Activated B cell treated with CpG ODN at 0.5 μM for 24 hours (primary cell): ENCODE data around the gene CD36. TPM values are rescaled to one million over a fixed set of nuclear protein-coding genes. Genes with fewer than 3 reads are reported as not detected.

Source experiments
- ATAC-seq: fragments of 200-7000 bp; cut with Tn5 transposase; one replicate; pipeline ENCODE4 v1.10.0; 2021; ENCODE audit warnings: low read depth, mild to moderate bottlenecking, moderate library complexity
- CTCF ChIA-PET: fragments of 350-600 bp; sonication (Branson Sonifier 250); formaldehyde crosslinking; loops from one replicate; lab custom pipeline; 2021; ENCODE audit warnings: antibody characterized with exemption; lab: Charles Lee
- POLR2A ChIA-PET: fragments of 350-600 bp; sonication (Branson Sonifier 250); formaldehyde crosslinking; loops from one replicate; lab custom pipeline; 2021; ENCODE audit warnings: antibody characterized with exemption; lab: Charles Lee
- DNase-seq: peaks from one replicate; pipeline ENCODE4 v3.0.0; 2022
- H3K27ac Mint-ChIP-seq: one replicate; pipeline ENCODE4 v1.8.0; 2020; ENCODE audit warnings: mixed read lengths
- H3K27me3 Mint-ChIP-seq: one replicate; pipeline ENCODE4 v1.8.0; 2021; ENCODE audit warnings: mixed read lengths
- H3K36me3 Mint-ChIP-seq: one replicate; pipeline ENCODE4 v1.8.0; 2021; ENCODE audit warnings: low read depth, mixed read lengths
- H3K4me1 Mint-ChIP-seq: one replicate; pipeline ENCODE4 v1.8.0; 2021; ENCODE audit warnings: mixed read lengths
- H3K4me3 Mint-ChIP-seq: one replicate; pipeline ENCODE4 v1.8.0; 2020; ENCODE audit warnings: mild to moderate bottlenecking, mixed read lengths
- H3K9me3 Mint-ChIP-seq: one replicate; pipeline ENCODE4 v1.8.0; 2020; ENCODE audit warnings: mixed read lengths
- CTCF ChIP-seq: fragments of 200-600 bp; IDR thresholded peaks from one replicate; pipeline ENCODE4 v1.8.0; 2022; ENCODE audit warnings: antibody characterized with exemption, mild to moderate bottlenecking
- intact Hi-C: fragments of 100-400 bp; cut with micrococcal nuclease; formaldehyde crosslinking; loops from one replicate; pipeline ENCODE4 v1.15.1; 2024
- total RNA-seq: library from RNA; stranded (reverse); gene quantifications from 2 replicates; pipeline ENCODE4 v1.2.3, GENCODE V29; 2022

Gene CD36
- total RNA-seq, 1 donor from 2014 or later = 0.53 TPM

- Mint-ChIP-seq H3K27ac (no peak overlapping the region), H3K4me3 (no peak overlapping the region), H3K9me3 (no peaks in the 10 kb centered on the region), H3K4me1 (no peaks in the 10 kb centered on the region), H3K27me3 (no peaks in the 10 kb centered on the region), H3K36me3 (no peaks in the 10 kb centered on the region)
- DNase-seq (no peak), ATAC-seq (no peak)
- ChIA-PET CTCF (no interaction called here), POLR2A (no interaction called here)
- intact Hi-C loops = no loop called here
- TF ChIP-seq CTCF = no peak
Observed at GRCh38 chr7:80597875-80598274, 40.6 kb upstream of the CD36 start.

- Mint-ChIP-seq H3K27ac (no peak overlapping the region), H3K4me1 (no peaks in the 10 kb centered on the region), H3K27me3 (no peaks in the 10 kb centered on the region), H3K9me3 (no peaks in the 10 kb centered on the region), H3K4me3 (no peak overlapping the region), H3K36me3 (no peaks in the 10 kb centered on the region)
- no peak for TF ChIP-seq CTCF
- ChIA-PET CTCF (no interaction called here), POLR2A (no interaction called here)
- intact Hi-C loops = no loop called here
- no peak for DNase-seq
- ATAC-seq = no peak
Observed at GRCh38 chr7:80600046-80600445, 38.4 kb upstream of the CD36 start.

- H3K27ac Mint-ChIP-seq = no peak overlapping the region
- CTCF ChIA-PET = no interaction called here
- ATAC-seq (no peak), DNase-seq (no peak)
- no peaks in the 10 kb centered on the region for H3K9me3 Mint-ChIP-seq
- POLR2A ChIA-PET = no interaction called here
- intact Hi-C loops = no loop called here
- no peak for TF ChIP-seq CTCF
- H3K4me3 Mint-ChIP-seq = no peak overlapping the region
- no peaks in the 10 kb centered on the region for H3K4me1 Mint-ChIP-seq
- no peaks in the 10 kb centered on the region for H3K27me3 Mint-ChIP-seq
- no peaks in the 10 kb centered on the region for H3K36me3 Mint-ChIP-seq
Observed at GRCh38 chr7:80601999-80602398, 36.4 kb upstream of the CD36 start.

GRCh38 chr7:80603940-80604339, 34.5 kb upstream of the CD36 start:
- Mint-ChIP-seq H3K36me3 (no peaks in the 10 kb centered on the region), H3K4me3 (no peak overlapping the region), H3K4me1 (no peaks in the 10 kb centered on the region), H3K27me3 (no peaks in the 10 kb centered on the region), H3K9me3 (no peaks in the 10 kb centered on the region), H3K27ac (no peak overlapping the region)
- intact Hi-C loops = no loop called here
- ATAC-seq (no peak), DNase-seq (no peak)
- CTCF ChIA-PET = no interaction called here
- POLR2A ChIA-PET = no interaction called here
- TF ChIP-seq CTCF = no peak

- Mint-ChIP-seq H3K4me3 (no peak overlapping the region), H3K27ac (no peak overlapping the region), H3K9me3 (no peaks in the 10 kb centered on the region), H3K36me3 (no peaks in the 10 kb centered on the region), H3K4me1 (no peaks in the 10 kb centered on the region), H3K27me3 (no peaks in the 10 kb centered on the region)
- ChIA-PET CTCF (no interaction called here), POLR2A (no interaction called here)
- intact Hi-C loops = no loop called here
- ATAC-seq (no peak), DNase-seq (no peak)
- no peak for TF ChIP-seq CTCF
Observed at GRCh38 chr7:80604436-80604835, 34.0 kb upstream of the CD36 start.
